Activated CD4-positive, alpha-beta T cell treated with anti-CD3 and anti-CD28 coated beads for 48 hours (primary cell): ENCODE results near the gene CLDN19.
A peak's percentile ranks its signal among the peaks of the same experiment; 100 is the strongest.
"Not testable (repeated sequence)": the region's sequence is repeated elsewhere in the genome, so short reads cannot be mapped to it uniquely, and the experiment has no call there.

Experiments
- DNase-seq: peaks from one replicate; pipeline ENCODE4 v3.0.0-alpha.2; 2020

CLDN19 gene

GRCh38 chr1:42737257-42737656 lies 2.8 kb downstream of the CLDN19 start:
- DNase-seq = no peak

DNA sequence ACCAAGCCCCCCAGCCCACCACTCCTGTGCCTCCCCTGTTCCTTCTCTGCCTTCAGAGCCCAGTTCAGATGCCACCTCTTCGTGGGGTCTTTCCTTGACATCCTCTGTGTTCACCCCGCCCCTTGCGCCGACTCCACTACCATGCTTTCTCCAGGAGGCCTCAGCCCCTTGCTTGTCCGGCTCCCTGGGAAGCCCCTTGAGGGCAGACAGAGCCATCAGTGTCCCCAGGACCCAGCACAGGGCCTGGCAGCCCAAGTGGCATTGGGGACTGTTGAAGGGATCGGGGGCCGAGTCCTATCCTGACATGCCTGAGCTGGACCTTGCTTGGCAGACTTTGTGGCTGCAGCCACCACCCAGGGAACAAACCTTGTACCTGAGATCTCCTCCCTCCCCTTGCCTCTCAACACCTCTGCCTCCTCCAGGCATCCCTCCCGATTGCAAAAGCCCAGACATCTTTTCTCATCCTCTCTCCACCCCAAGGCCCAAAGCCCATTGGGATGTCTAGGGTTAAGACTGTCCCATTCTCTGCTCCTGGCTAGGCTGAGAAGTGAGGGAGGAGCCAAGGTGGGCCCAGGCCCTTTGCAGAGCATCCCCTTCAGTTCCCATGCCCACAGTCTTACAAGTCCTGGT lies 3.4 kb downstream of the CLDN19 start:
- DNase-seq = no peak

DNA sequence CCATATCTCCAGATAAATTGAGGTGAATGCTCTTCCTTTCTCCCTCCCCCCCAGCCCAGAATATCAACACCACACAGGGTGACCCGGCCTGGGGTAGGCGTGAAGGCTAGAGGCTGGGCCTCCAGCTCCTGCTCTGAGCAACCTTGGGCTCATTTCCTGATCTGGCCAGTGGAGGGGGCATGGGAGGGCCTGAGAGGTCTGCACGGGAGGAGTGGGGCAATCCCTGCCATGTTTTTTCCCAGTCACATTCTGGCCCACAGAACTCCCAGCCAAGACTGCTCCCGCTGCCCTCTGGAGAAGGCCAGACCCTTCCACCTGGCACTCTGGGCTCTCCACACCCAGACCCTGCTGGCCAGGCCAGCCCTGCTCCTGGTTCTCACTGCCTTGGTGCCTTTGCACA lies 3.9 kb downstream of the CLDN19 start:
- peak; percentile 17 for DNase-seq

- DNase-seq = no peak
Observed at GRCh38 chr1:42735477-42736105, 4.4 kb downstream of the CLDN19 start.

DNA sequence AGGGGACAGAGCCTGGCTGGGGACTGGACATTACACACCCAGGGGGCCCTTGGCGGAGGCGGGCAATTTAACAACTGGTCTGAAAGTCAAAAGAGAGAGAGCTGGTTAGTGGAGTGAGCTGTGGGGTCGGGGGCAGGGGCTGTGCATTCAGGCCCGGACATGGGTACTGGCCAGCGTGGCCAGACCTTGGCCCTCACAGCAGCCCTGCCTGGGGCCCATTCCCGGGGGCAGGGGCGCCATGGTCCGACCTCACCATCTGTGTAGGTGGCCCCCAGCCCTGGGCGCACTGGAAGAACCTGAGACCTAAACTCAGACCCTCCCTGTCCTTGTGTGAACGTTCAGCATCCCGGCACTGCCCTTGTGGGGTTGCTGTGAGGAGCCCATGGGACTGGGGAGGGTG lies 5.0 kb downstream of the CLDN19 start:
- DNase-seq = no peak

DNA sequence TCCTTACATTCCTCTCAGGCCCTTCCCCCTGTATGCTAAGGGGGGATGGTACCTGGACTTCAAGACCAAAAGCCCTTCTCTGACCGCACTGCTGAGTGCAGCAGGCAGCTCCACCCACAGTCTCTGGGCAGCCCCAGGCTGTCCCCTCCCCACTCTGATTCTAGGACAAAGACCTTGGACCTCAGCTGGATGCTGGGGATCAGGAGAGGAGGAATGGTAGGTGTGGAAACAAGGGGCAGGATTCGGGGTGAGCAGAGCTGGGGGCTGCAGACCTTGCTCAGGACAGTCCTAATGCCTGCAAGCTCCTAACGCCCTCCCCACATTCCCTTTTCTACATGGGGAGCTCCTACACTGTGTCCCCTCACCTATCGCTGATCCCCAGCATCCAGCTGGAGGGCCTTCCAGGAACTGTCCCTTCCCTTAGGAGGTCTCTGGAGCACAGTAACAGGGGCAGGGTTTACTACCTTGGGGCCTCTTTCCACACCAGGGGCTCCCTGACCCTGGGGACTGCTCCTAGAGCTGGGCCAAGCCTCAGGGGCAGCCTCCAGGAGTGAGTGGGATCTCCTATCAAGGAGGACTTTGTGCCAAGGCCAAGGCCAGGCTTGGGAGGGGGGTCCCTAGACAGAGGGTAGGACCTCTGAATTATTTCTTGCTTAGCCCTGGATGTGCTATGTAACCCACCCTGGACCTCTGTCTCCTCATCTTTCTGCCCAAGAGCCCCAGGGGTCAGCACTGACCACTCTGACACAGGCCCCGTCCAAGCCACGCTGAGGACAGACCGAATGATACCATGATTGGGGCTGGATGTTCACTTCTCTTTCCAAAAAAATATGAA lies 5.6 kb downstream of the CLDN19 start:
- DNase-seq = no peak

- DNase-seq = no peak
Observed at GRCh38 chr1:42733415-42734200, 6.4 kb downstream of the CLDN19 start.

GRCh38 chr1:42732126-42732680 lies 7.8 kb downstream of the CLDN19 start:
- DNase-seq = no peak

DNA sequence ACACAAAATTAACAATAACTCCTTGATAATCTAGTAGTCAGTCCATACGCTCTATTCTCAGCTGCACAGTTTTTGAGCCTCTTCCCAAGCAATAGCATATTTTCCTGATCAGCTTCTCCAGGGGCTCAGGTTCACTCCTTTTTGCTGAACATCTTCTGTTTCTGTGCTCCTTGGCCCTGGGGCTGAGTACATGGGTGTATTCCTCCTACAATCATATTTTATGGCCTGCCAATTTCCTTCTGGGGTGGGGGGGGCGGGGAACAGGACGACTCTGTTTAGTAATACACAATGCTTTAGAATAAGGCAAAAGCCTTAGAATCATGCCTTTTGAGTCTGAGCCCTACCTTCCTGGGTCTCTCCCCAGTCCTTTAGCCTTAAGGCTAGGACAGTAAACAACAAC lies 8.5 kb downstream of the CLDN19 start:
- DNase-seq = no peak

- peak; percentile 82 for DNase-seq
Observed at GRCh38 chr1:42730988-42731387, 9.0 kb downstream of the CLDN19 start.

- no peak for DNase-seq
Observed at GRCh38 chr1:42730002-42730401, 10.0 kb downstream of the CLDN19 start.

DNA sequence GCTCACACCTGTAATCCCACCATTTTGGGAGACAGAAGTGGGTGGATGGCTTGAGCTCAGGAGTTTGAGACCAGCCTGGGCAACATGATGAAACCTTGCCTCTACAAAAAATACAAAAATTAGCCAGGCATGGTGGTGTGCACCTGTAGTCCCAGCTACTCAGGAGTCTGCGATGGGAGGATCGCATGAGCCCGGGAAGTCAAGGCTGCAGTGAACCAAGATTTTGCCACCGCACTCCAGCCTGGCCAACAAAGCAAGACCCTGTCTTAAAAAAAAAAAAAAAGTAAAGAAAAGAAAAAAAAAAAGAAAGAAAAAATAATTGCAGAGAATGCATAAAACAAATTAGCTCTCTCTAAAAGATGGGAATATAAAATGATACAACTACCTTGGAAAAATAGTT lies 14.2 kb downstream of the CLDN19 start:
- DNase-seq = not testable (repeated sequence)

DNA sequence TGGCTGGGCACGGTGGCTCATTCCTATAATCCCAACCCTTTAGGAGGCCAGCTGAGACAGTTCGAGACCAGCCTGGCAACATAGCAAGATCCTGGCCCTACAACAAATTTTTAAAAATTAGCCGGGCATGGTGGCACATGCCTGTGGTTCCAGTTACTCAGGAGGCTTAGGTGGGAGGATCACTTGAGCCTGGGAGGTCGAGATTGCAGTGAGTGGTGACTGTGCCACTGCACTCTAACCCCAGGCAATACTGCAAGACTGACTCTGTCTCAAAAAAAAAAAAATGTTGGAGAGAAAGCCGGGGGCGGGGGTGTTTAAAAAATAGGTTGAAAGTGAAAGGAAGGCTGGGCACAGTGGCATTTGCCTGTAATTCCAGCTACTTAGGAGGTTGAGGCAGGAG lies 16.5 kb downstream of the CLDN19 start:
- DNase-seq = peak; percentile 20

DNA sequence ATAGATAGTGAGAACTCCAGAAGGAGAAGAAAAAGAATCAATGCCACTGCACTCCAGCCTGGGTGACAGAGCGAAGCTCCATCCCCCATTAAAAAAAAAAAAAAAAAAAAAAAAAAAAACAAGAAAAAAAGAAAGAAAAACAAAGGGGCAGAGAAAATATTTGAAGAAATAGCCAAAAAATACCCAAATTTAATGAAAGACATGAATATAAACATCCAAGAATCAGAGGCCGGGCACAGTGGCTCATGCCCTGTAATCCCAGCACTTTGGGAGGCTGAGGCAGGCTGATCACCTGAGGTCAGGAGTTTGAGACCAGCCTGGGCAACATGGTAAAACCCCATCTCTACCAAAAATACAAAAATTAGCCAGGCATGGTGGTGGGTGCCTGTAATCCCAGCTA lies 17.6 kb downstream of the CLDN19 start:
- DNase-seq = not testable (repeated sequence)

DNA sequence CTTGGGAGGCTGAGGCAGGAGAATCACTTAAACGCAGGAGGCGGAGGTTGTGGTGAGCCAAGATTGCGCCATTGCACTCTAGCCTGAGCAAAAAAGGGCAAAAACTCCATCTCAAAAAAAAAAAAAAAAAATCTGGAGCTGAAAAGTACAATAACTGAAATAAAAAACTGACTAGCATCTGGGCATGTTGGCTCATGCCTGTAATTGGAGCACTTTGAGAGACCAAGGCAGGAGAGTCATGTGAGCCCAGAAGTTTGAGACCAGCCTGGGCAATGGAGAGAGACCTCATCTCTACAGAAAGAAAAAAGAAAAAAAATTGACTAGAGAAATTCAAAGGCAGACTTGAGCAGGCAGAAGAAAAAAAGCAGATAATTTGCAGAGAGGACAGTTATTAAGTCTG lies 18.1 kb downstream of the CLDN19 start:
- DNase-seq = no peak

GRCh38 chr1:42720868-42721267 lies 19.2 kb downstream of the CLDN19 start:
- DNase-seq = no peak

DNA sequence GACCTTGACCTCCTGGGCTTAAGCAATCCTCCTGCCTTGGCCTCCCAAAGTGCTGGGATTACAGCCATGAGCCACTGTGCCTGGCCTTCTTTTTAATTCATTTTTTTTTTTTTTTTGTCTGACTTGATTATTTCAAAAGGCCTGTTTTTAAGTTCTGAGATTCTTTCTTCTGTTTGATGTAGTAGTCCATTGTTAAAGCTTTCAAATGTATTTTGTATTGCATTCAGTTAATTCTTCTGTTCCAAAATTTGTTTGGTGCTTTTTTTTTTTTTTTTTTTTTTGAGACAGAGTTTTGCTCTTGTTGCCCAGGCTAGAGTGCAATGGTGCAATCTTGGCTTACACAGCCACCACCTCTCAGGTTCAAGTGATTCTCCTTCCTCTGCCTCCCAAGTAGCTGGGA lies 25.6 kb downstream of the CLDN19 start:
- not testable (repeated sequence) for DNase-seq

GRCh38 chr1:42713293-42713692 lies 26.7 kb downstream of the CLDN19 start:
- DNase-seq = no peak

DNA sequence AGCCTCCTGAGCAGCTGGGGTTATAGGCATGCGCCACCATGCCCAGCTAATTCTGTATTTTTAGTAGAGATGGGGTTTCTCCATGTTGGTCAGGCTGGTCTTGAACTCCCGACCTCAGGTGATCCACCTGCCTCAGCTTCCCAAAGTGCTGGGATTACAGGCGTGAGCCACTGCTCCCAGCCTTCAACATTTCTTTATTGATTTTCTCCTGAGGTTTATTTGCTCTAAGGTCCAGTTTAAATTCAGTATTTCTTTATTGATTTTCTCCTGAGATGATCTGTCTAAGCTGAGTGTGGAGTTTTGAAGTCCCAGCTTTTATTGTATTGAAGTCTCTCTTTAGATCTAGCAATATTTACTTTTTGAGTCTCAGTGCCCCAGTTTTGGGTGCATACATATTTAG lies 27.2 kb downstream of the CLDN19 start:
- DNase-seq = not testable (repeated sequence)

- DNase-seq = no peak
Observed at GRCh38 chr1:42703888-42704464, 36.1 kb downstream of the CLDN19 start.

GRCh38 chr1:42700006-42700405 lies 40.0 kb downstream of the CLDN19 start:
- DNase-seq = no peak

DNA sequence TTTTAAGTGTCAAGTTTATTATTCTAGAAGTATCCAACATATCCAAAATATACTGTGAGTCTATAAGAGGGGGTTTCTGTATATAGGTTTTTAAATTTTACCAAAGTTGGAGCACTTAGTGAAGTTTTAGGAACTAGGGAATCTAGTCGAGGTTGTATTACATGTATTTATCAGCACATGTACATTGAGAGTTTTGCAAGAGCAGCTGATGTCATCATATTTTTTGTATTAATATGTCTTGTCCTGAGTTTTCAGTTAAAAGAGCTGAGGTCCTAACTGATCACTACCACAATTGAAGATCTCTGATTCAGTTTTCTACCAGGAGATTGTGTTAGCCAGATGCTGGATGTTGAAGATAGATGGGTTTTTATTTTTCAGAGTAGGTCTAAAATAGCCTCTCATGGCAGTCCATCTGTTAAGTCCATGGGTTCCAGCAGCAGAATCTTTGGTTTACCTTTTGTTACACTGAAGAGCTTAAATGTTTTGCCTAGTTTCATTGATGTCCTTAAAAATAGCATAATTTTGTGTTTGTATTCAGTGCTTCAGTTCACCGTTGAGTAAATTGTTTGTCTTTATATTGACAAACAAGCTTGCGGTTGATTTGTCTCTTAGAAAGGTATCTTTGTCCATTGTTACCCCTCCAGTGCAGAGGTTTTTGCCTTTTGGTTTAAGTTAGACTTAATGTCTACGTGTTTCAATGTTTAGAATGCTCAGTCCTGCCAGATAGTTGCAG lies 41.8 kb downstream of the CLDN19 start:
- no peak for DNase-seq
